Measurements from ENCODE around the gene SALL3. TPM values are rescaled to one million over a fixed set of nuclear protein-coding genes. Genes with fewer than 3 reads are reported as not detected.

Gene SALL3
- total and polyA plus RNA-seq, 2 of the 8 experiments (the other 6 are each of a cell fraction or from before 2014, with no cell fraction given): 10.5 to 46.4 TPM

DNA sequence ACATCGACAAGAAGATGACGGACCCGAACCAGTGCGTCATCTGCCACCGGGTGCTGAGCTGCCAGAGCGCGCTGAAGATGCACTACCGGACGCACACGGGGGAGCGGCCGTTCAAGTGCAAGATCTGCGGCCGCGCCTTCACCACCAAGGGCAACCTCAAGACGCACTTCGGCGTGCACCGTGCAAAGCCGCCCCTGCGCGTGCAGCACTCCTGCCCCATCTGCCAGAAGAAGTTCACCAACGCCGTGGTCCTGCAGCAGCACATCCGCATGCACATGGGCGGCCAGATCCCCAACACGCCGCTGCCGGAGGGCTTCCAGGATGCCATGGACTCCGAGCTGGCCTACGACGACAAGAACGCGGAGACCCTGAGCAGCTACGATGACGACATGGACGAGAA is 14.4 kb downstream of the SALL3 start (continued):
- TF ChIP-seq EZH2 (IDR thresholded peaks at IDR 0.05; ENCODE audit: low read depth, low read length, severe bottlenecking) (no peak), KDM5A (IDR thresholded peaks at IDR 0.05; ENCODE audit: low read length) (no peak), FOSL1 (IDR thresholded peaks at IDR 0.05; ENCODE audit: insufficient read depth, low read depth, low read length) (no peak), HDAC6 (IDR thresholded peaks at IDR 0.05; ENCODE audit: low read depth, low read length) (no peak), TEAD4 (IDR thresholded peaks at IDR 0.05; ENCODE audit: low read depth, low read length) (no peak), SP4 (IDR thresholded peaks at IDR 0.05; ENCODE audit: low read length) (no peak), BACH1 (IDR thresholded peaks at IDR 0.05; ENCODE audit: low read length) (no peak), TCF12 (IDR thresholded peaks at IDR 0.05; ENCODE audit: low read depth, low read length) (no peak), MAFK (IDR thresholded peaks at IDR 0.05; ENCODE audit: low read depth, low read length) (no peak), ZNF274 (IDR thresholded peaks at IDR 0.05; ENCODE audit: borderline replicate concordance, extremely low read depth, low read length) (no peak)
- TF ChIP-seq, protein P1, sequence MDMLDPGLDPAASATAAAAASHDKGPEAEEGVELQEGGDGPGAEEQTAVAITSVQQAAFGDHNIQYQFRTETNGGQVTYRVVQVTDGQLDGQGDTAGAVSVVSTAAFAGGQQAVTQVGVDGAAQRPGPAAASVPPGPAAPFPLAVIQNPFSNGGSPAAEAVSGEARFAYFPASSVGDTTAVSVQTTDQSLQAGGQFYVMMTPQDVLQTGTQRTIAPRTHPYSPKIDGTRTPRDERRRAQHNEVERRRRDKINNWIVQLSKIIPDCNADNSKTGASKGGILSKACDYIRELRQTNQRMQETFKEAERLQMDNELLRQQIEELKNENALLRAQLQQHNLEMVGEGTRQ (IDR thresholded peaks at IDR 0.05; ENCODE audit: low read length): no peak

Measured in H1 (cell line).